HG02798 (cell line): ENCODE measurements around the gene GTF2H1.
"Not testable (repeated sequence)": the region's sequence is repeated elsewhere in the genome, so short reads cannot be mapped to it uniquely, and the experiment has no call there.

Experiments
- ATAC-seq: cut with Tn5 transposase; IDR thresholded peaks from one replicate; pipeline ENCODE4 v1.9.1; 2021; ENCODE audit warnings: mild to moderate bottlenecking; ENCODE audit not compliant: unreplicated experiment, poor library complexity

Gene GTF2H1

DNA sequence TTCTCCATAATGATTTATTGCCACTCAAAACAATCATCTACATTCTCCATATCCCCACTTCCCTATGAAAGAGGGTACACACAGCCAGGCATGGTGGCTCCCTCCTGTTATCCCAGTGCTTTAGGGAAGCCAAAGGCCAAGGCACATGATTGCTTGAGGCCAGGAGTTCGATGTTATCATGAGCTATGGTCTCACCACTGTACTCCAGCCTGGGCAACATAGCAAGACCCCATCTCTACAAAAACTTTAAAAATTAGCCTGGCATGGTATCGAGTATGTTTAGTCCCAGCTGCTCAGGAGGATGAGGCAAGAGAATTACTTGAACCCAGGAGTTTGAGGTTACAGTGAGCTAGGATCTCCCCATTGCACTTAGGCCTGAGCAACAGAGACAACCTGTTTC lies 6.5 kb upstream of the GTF2H1 start:
- no peak for ATAC-seq

DNA sequence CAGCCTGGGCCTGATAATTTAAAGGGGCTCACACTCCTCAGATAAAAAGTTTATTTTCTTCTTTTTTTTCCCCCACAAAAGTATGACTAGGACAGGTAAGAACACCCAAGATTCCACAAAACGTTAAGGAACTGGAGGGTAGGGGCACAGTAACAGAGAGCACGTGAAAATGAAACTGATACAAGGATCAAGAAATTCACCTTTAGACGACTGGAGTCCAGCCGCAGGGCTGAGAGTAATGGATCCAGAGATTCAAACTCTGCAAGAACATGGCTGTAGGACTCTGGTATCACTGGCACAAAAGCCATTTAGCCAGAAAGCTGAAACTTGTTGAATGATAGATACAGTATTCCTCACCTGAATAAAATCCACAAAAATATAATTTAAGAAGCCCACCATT lies 4.8 kb upstream of the GTF2H1 start:
- no peak for ATAC-seq

DNA sequence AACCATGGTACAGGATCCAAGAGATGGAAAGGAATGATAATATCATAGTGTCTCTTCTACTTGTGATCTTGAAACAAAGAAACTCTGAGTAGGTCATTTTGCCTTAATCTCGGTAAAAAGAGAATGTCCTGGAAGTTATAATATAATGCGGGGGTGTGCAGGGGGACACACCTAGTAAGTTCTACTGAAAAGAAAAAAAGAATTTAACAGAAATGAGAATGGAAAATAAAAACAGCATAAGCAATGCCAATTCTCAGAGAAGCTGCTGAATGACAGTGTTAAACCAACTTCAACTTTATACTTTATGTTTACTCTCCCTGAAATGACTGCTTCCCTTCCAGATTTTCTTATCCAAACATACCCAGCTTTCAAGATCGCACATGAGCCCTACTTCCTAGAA lies 2.5 kb upstream of the GTF2H1 start:
- no peak for ATAC-seq

DNA sequence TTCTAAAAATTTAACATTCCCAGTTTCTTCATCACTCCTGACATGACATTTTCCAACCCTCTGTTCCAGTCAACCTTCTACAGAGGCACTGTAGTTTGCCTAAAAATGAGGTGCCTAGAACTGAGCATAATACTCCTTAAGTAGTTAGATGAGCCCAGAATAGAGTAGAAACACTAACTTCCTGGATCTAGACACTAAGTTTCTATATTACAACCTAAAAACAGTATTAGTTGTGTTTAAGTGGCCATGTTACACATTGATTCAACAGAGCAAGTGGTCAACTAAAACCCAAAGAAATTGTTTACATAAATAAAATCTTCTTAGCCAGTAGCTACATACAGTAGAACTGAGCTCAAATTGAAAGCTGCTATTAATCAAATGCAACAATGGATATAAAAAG lies 1.8 kb upstream of the GTF2H1 start:
- ATAC-seq: no peak

DNA sequence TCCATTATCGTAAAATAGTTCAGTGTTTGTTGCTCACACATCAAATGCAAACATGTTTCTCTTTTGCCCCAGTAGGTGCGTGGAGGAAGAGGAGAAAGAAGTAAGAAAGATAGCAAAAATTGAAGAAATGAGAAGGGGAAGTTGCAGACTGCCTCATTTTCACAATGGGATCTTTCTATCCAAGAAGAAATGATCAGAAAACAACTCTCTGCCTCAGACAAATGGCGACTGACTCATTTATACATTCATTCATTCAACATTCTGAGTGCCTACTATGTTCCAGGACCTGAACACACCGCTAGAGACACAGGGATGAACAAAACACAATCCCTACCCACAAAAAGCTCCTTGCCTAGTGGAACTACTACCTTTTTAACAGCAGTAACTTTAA lies 794 bp upstream of the GTF2H1 start:
- peak; percentile 7 for ATAC-seq

DNA sequence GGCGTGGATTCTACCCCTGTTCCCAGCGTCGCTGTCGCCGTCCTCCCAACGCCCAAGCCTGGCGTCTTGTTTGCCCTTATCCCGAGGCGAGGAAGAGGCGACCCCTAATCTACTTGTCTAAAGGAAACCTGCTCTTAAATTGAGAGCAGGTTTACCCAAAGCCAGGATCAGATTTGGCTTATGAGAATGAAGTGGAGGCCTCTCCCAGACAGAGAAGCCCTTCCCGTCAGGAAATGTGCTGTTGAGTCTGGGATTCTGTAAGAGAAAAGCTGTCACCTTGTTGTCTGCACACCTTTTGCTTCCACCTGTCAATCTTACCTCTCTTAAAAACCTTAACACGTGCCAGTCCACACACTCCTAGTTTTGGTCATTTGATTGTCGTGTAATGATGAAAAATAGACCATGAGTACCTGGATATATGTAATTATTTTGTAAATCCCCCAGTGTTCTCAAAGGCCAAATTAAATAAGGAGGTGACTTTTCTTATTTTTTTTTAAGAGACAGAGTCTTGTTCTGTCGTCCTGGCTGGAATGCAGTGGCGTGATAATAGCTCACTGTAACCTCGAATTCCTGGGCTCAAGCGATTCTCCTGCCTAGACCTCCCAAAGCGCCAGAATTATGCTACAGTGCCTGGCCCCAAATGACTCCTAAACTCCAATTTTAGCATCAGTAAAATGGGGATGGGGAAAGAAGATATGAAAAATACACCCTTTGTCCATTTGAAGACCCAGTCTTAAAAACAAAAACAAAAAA lies 627 bp downstream of the GTF2H1 start:
- ATAC-seq: no peak

DNA sequence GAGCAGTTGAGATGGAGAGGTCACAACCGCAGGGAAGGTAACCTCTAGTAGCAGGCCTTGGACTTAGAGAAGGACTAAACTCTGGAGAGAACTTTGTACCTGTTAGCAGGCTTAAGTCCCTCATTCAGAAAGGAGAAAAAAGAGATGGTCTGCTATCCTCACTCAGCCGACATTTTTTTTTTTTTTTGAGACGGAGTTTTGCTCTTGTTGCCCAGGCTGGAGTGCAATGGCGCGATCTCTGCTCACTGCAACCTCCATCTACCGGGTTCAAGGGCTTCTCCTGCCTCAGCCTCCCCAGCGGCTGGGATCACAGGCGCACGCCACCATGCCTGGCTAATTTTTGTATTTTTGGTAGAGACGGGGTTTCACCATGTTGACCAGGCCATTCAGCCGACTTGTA lies 1.5 kb downstream of the GTF2H1 start:
- not testable (repeated sequence) for ATAC-seq

DNA sequence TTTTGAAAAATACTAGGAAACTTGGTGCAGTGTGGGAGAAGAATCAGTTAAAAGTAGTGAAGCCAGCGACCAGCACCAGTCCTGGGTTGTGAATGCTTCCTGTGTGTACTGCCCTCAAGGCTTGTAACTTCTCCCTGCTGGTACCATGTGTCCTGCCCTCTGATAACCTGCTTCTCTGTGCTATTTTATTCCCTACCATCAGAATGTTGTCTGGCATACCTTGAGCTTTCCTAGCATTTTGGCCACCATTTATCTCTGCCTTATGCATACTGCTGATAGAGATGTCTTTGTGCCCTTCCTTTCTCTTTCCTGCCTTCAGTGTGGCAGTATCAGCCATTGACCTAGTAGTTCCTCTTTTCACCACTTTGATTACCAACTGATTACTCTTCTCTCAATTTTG lies 2.0 kb downstream of the GTF2H1 start:
- ATAC-seq: no peak

DNA sequence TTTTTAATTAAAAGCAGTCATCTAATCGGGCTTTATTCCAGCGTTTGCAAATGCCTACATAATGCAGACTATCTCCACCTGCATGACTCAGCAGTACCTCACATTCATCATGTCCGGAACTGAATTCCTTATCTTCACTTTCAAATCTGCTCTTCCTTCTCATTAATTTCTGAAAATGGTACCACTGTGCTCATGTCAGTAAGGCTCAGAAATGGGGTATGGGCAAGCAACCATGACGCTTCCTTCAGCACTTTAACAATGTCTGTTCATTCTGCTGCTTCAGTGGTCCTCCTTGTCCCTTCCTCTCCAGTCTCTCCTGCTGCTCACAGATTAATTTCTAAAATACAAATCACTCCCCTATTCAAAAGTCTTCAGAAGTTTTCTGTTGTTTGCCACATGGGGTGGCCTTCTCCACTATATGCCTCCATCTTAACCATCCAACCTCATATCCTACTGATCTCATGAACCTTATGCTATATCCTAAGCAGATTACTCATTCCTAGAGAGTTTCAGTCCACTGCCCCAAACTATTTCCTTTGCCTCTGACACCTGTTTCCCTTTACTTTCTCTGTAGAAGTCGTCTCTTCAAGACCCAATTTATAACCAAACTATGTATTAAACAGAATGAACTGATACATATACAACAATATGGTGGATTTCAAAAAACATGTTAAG lies 7.0 kb downstream of the GTF2H1 start:
- peak; percentile 51 for ATAC-seq

DNA sequence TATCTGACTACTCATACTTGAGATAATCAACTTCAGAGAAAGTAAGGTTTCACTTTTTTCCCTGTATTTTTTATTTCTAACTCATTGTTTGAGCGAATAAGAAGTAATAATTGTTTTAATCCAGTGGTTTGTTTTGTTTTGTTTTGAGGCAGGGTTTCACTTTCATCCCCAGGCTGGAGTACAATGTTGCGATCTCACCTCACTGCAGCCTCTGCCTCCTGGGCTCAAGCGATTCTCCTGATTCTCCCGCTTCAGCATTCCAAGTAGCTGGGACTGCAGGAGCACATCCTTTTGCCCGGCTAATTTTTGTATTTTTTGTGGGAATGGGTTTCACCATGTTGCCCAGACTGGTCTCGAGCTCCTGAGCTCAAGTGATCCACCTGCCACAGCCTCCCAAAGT lies 8.6 kb downstream of the GTF2H1 start:
- no peak for ATAC-seq

DNA sequence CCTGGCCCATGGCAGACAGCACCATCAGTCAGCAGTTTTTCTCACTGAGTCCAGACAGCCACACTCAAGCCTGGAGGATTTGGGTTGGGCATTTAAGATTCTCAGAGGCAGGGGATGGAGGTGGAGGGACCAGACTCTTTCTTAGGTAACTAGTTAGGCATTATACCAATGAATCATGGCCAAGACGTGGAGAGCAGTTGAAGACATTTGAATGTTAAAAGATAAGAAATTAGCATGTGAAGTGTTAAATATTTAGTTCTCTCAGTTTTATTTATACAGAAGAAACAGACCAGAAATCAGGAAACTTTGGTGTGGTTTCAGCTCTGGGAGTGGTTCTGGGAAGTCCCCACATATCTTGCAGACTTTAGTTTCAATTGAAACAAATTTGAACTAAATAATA lies 9.9 kb downstream of the GTF2H1 start:
- ATAC-seq: no peak

DNA sequence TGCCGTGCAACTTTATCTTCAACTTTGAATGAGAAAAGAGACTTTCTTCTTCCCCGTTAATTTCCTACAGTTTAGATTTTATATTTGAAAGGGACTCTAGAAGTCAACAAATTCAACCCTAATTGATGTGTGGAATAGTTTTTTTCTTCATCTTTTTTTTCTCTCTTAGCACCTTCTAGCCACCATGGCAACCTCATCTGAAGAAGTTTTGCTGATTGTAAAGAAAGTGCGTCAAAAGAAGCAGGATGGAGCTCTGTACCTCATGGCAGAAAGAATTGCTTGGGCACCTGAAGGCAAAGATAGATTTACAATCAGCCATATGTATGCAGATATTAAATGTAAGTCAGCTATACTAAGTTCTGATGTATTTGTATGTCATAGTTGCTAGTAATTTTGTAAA lies 10.5 kb downstream of the GTF2H1 start:
- ATAC-seq: no peak

DNA sequence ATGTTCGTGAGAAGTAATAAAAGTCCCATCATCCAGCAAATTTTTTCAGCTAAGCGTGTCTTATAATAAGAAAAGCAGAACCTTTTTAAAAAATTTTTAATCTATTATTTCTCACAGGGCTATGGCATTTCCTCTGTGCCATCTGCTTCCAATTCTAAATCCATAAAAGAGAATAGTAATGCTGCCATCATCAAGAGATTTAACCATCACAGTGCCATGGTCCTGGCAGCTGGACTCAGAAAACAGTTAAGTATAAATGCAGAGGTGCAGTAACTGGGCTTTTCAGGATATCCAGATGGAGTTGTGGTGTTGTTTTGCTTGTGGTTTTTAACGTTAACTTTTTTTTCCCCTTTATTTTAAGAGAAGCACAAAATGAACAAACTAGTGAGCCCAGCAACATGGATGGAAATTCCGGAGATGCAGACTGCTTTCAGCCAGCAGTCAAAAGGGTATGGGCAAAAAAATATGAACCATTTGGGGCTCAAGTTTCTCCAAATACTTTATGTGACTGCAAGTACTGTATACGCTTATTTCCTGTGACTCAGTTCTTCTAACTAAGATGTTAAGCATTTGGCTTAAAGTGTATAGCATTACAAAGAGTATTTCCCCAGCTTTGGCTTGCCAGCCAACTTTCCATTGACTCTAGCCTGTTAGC lies 25.2 kb downstream of the GTF2H1 start:
- ATAC-seq: no peak

DNA sequence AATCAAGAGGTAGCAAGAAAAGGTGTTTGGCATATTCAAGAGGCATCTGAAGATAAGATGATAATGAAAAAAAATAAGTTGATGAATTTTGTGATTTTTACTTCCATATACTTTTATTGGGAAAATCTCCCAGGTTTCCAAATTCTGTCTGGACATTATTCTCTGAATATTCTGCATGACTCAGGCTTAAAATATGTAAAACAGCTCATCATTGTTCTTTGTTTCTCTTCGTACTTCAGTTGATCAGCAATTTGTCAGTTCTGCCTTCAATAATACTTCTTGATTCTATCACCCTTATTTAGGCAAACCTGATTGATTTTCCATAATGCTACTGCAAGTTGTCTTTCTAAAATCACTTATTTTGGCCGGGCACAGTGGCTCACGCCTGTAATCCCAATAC lies 30.2 kb downstream of the GTF2H1 start:
- ATAC-seq: no peak

DNA sequence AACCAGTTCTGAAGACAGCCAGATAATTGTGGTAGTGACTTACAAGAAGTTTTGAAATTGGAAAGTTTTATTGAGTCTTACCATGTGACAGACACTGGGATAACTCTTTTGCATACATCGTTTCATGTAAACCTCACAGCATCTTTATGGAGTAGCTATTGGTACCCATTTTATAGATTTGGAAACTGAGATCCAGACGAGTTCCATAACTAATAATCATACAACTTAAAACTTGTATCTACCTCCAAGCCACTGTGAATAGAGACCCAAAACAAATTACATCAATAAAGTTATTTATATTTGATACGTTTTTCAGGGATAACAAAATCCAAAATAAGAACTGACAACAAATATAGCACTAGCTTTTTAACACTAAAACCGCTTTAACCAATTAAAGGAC lies 36.3 kb downstream of the GTF2H1 start:
- no peak for ATAC-seq

DNA sequence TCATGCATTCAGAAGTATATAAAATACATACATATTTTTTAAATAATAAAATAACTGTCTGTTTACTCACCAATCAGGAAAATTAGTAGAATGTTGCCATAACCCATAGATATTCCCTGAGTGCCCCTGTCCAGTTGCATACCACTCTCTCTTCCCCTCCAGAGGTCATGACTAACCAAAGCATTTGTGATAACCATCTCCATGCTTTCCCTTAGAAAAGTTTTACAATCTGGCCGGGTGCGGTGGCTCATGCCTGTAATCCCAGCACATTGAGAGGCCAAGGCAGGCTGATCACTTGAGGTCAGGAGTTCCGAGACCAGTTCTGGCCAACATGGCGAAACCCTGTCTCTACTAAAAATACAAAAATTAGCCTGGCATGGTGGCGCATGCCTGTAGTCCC lies 38.8 kb downstream of the GTF2H1 start:
- no peak for ATAC-seq

DNA sequence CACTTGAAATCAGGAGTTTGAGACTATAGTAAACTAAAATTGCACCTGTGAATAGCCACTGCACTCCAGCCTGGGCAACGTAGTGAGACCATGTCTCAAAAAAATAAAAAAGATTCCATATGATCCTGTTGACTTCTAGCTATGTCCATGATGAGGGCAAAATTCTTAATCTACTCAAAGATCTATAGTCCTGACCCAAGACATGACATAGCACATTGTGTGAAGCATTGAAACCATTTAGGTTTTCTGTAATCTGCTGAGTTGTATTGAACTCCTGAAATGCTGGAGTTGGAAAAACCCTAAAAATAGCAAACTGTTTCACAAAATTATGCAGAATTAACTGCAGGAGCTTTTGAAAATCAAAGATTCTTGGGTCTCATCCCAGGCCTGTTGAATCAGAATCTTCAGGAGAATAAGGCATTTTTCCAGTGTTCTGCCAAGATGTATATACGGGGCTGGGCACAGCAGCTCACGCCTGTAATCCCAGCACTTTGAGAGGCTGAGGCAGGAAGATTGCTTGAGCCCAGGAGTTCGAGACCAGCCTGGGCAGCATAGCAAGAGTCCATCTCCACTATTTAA lies 42.2 kb downstream of the GTF2H1 start:
- ATAC-seq: no peak

DNA sequence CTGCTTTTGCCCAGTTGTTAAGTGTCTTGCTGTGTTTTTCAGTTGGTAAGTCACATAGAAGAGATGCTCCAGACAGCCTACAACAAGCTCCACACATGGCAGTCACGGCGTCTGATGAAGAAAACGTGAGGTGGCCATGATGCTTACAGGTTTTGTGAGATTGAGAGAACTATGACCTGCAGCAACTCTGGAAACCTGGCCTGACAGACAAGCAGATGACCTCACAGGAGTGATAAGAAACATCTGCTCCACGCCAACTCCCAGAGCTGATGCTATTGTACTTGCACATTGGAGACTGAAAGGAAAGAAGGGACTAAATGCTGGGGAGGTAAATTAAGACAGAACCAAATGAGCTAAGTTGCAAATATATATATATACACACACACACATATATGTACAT lies 43.4 kb downstream of the GTF2H1 start:
- no peak for ATAC-seq

DNA sequence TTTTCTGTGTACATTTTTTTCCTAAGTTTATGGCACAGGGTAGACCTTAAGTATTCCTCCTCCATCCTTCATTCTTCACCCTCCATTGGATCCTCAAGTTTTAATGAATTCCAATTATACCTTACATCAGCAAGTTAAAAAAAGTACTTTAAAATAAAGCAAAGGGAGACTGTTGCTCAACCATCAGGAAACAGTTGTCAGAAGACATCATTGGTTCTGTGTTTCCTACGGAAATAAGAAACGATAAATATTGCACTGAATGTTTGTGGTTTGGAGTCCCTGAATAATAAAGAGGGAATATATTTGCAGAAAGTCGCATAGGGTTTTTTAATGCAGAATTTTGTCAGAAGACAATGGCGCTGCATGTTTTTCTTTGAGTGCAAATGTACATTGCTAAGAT lies 43.9 kb downstream of the GTF2H1 start:
- no peak for ATAC-seq

DNA sequence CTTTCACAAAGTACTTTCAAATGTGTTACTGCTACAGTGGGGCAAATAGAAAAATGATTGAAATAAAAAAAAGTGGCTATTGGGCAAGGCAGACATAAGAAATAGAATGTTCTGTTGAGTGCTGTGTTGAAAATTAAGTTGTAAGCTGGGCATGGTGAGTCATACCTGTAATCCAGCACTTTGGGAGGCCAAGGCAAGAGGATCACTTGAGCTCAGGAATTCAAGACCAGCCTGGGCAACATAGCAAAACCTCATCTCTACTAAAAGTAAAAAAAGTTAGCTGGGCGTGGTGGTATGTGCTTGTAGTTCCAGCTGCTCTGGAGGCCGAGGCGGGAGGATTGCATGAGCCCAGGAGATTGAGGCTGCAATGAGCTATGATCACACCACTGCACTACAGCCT lies 45.1 kb downstream of the GTF2H1 start:
- no peak for ATAC-seq

DNA sequence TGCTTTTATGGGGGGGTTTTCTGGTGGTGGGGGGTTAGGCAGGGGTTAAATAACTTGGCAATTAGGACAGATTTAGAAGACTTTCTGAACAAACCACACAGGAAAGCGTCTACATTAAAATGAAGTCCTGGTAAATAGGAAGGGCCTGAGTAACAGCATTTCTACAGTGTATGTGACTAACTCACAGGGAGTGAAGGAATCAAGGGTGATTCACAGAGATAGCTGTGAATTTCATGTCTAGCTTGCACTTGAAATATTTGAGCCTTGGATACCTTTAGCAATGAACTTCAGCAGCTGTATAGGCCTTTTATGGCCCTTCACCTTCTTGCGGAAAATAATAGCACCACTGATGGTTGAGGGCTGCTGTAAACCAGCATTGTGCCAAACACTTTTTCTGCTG lies 45.9 kb downstream of the GTF2H1 start:
- no peak for ATAC-seq
